Thyroid gland (tissue), 4 donors: ENCODE data around the gene ERLIN1. TPM values are rescaled to one million over a fixed set of nuclear protein-coding genes. Genes with fewer than 3 reads are reported as not detected.

Source experiments
- DNase-seq, 2 donors: peaks; one replicate each; pipeline ENCODE4 v3.0.0-alpha.2; 2019
- H3K27ac ChIP-seq, 3 donors: fragments of 200-600 bp; sonication (generic); 1 replicate in 2 of 3; 2 replicates in 1 of 3; pipeline ENCODE4 v1.5.1; 2016 to 2019; ENCODE audit warnings: mild to moderate bottlenecking in 1 of 3, moderate library complexity in 1 of 3
- H3K27me3 ChIP-seq: fragments of 200-600 bp; sonication (generic); one replicate; pipeline ENCODE4 v1.5.1; 2019
- H3K36me3 ChIP-seq, 2 donors: fragments of 200-600 bp; sonication (generic); one replicate each; pipeline ENCODE4 v1.5.1; 2016 to 2019
- H3K4me1 ChIP-seq, 2 donors: fragments of 200-600 bp; sonication (generic); one replicate each; pipeline ENCODE4 v1.5.1; 2017 to 2019
- H3K4me3 ChIP-seq, 3 donors: fragments of 200-600 bp; sonication (generic); replicated peaks in 1 of 3; 1 replicate in 2 of 3; 2 replicates in 1 of 3; pipeline ENCODE4 v1.5.1; 2016; ENCODE audit warnings: mild to moderate bottlenecking in 1 of 3
- H3K9me3 ChIP-seq: fragments of 200-600 bp; sonication (generic); one replicate; pipeline ENCODE4 v1.5.1; 2017
- POLR2A ChIP-seq, 2 donors: fragments of 450-650 bp; IDR thresholded peaks; one replicate each; pipeline ENCODE4 v1.6.1; 2017; ENCODE audit warnings: antibody characterized with exemption in 2 of 2, mild to moderate bottlenecking in 2 of 2, moderate library complexity in 1 of 2
- WGBS, 2 donors: methylation state at CpG; one replicate each; pipeline ENCODE4 v1.1.5; 2017; 5-methylcytosine and 5-hydroxymethylcytosine counted together
- intact Hi-C: fragments of 100-400 bp; cut with DNase I; formaldehyde crosslinking; loops from one replicate; pipeline ENCODE4 v1.15.1; 2023
- total RNA-seq, 4 donors: library from RNA; depleted of rRNA; stranded (reverse); fragments of >200 nt; gene quantifications; one replicate each; pipeline ENCODE4 v1.2.3, GENCODE V29; 2016
- TF ChIP-seq, protein P1 (sequence below), 6 experiments: fragments of 200-600 bp in 3 of 6; fragments of 450-650 bp in 3 of 6; sonication (generic) in 3 of 6; IDR thresholded peaks; one replicate each; pipeline ENCODE4 v1.5.1; 2016 to 2019; ENCODE audit warnings: antibody characterized with exemption in 6 of 6, mild to moderate bottlenecking in 2 of 6, inconsistent platforms in 1 of 6, moderate library complexity in 1 of 6

ERLIN1 gene
- total RNA-seq, 4 donors from 2014 or later: 17.9 to 23.5 (median 19.7) TPM

GRCh38 chr10:100114460-100114859 is 71.4 kb downstream of the ERLIN1 start:
- H3K4me3 ChIP-seq: no peak overlapping the region
- WGBS, 2 donors: 89 to 92% methylated on average over 13 of the region's 13 CpGs
- intact Hi-C loops: no loop called here
- H3K36me3 ChIP-seq: no peaks in the 10 kb centered on the region
- TF ChIP-seq, protein P1, sequence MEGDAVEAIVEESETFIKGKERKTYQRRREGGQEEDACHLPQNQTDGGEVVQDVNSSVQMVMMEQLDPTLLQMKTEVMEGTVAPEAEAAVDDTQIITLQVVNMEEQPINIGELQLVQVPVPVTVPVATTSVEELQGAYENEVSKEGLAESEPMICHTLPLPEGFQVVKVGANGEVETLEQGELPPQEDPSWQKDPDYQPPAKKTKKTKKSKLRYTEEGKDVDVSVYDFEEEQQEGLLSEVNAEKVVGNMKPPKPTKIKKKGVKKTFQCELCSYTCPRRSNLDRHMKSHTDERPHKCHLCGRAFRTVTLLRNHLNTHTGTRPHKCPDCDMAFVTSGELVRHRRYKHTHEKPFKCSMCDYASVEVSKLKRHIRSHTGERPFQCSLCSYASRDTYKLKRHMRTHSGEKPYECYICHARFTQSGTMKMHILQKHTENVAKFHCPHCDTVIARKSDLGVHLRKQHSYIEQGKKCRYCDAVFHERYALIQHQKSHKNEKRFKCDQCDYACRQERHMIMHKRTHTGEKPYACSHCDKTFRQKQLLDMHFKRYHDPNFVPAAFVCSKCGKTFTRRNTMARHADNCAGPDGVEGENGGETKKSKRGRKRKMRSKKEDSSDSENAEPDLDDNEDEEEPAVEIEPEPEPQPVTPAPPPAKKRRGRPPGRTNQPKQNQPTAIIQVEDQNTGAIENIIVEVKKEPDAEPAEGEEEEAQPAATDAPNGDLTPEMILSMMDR (IDR thresholded peaks at IDR 0.05): no peak
- no peak for TF ChIP-seq POLR2A (IDR thresholded peaks at IDR 0.05)
- H3K27ac ChIP-seq: no peak overlapping the region
- DNase-seq: no peak
- no peaks in the 10 kb centered on the region for H3K9me3 ChIP-seq
- peaks cover 0 to 4% of the 10 kb centered on the region in 2 donors for H3K4me1 ChIP-seq
- H3K27me3 ChIP-seq: no peaks in the 10 kb centered on the region

DNA sequence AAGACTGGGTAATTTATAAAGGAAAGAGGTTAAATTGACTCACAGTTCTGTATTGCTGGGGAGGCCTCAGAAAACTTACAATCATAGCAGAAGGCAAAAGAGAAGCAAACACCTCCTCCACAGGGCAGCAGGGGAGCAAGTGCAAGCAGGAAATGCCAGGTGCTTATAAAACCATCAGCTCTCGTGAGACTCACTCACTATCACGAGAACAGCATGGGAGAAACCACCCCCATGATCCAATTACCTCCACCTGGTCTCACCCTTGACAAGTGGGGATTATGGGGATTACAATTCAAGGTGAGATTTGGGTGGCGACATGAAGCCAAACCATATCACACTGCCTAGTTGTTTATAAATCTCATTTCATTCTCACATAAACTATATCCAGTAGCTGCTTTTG is 76.2 kb downstream of the ERLIN1 start:
- intact Hi-C loops: no loop called here
- DNase-seq: no peak
- Histone ChIP-seq H3K4me1 (no peaks in the 10 kb centered on the region), H3K36me3 (no peaks in the 10 kb centered on the region), H3K9me3 (no peaks in the 10 kb centered on the region), H3K27ac (no peak overlapping the region), H3K27me3 (no peaks in the 10 kb centered on the region), H3K4me3 (no peak overlapping the region)
- TF ChIP-seq, protein P1 (IDR thresholded peaks at IDR 0.05): no peak
- TF ChIP-seq POLR2A (IDR thresholded peaks at IDR 0.05): no peak
- WGBS, 2 donors: 34 to 38% methylated on average over 3 of the region's 3 CpGs

DNA sequence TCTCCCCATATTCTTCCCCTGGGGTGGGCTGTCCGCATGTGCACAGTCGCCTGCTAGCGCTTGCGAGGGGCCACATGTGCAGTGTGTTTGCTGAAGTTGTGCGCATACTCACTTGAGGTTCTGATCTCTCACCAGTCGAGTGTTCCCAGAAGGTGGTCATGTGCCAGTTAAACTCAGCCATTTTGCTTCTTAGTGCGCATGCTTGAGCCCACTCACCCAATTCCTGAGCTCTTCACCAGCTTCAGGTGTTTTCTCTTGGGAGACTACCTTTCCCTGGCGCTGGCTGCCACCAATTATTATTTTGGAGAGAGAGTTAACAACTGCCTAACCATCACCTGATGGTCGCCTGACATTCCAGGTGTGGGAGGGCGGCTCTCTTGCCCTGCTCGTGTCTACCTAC is 79.0 kb downstream of the ERLIN1 start:
- no peak overlapping the region for H3K27ac ChIP-seq

DNA sequence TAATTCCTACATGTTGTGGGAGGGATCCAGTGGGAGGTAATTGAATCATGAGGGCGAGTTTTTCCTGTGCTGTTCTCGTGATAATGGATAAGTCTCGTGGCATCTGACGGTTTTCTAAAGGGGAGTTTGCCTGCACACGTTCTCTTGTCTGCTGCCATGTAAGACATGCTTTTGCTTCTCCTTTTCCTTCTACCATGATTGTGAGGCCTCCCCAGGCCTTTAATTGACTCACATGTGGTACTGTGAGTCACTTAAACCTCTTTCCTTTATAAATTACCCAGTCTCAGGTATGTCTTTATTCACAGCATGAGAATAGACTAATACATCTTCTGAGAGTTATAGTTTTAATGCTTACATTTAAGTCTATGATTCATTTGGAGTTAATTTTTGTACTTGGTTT is 81.5 kb downstream of the ERLIN1 start:
- H3K4me1 ChIP-seq: no peaks in the 10 kb centered on the region
- TF ChIP-seq, protein P1 (IDR thresholded peaks at IDR 0.05): no peak
- TF ChIP-seq POLR2A (IDR thresholded peaks at IDR 0.05): no peak
- no peak overlapping the region for H3K27ac ChIP-seq
- no peak for DNase-seq
- H3K27me3 ChIP-seq: no peaks in the 10 kb centered on the region
- H3K4me3 ChIP-seq: no peak overlapping the region
- whole genome bisulfite sequencing, 2 donors: 85 to 90% methylated on average over 5 of the region's 5 CpGs
- intact Hi-C loops: no loop called here
- H3K36me3 ChIP-seq: no peaks in the 10 kb centered on the region
- no peaks in the 10 kb centered on the region for H3K9me3 ChIP-seq

More for the DNA sequence above, 79.0 kb downstream of the ERLIN1 start:
- H3K27me3 ChIP-seq: no peaks in the 10 kb centered on the region
- H3K4me1 ChIP-seq: no peaks in the 10 kb centered on the region
- no peaks in the 10 kb centered on the region for H3K36me3 ChIP-seq
- intact Hi-C loops: no loop called here
- H3K4me3 ChIP-seq: no peak overlapping the region
- DNase-seq: no peak
- no peak for TF ChIP-seq POLR2A (IDR thresholded peaks at IDR 0.05)
- TF ChIP-seq, protein P1 (IDR thresholded peaks at IDR 0.05): no peak
- no peaks in the 10 kb centered on the region for H3K9me3 ChIP-seq
- 82 to 85% methylated on average over 11 of the region's 11 CpGs for WGBS, 2 donors

GRCh38 chr10:100103581-100103980 is 82.2 kb downstream of the ERLIN1 start:
- no peak for DNase-seq
- TF ChIP-seq POLR2A (IDR thresholded peaks at IDR 0.05): no peak
- TF ChIP-seq, protein P1 (IDR thresholded peaks at IDR 0.05): no peak

More at GRCh38 chr10:100103581-100103980, 82.2 kb downstream of the ERLIN1 start:
- Histone ChIP-seq H3K9me3 (no peaks in the 10 kb centered on the region), H3K27me3 (no peaks in the 10 kb centered on the region), H3K27ac (no peak overlapping the region), H3K36me3 (no peaks in the 10 kb centered on the region), H3K4me3 (no peak overlapping the region), H3K4me1 (no peaks in the 10 kb centered on the region)
- 83 to 90% methylated on average over 5 of the region's 5 CpGs for WGBS, 2 donors
- intact Hi-C loops: no loop called here
